ENCODE measurements around the gene KRT34.
"Not testable (repeated sequence)": the region's sequence is repeated elsewhere in the genome, so short reads cannot be mapped to it uniquely, and the experiment has no call there.

The KRT34 gene

GRCh38 chr17:41386227-41386626, 4.1 kb upstream of the KRT34 start:
- Mint-ChIP-seq H3K9me3 (peaks cover 15% of the 10 kb centered on the region), H3K27me3 (ENCODE audit: low read depth) (no peaks in the 10 kb centered on the region), H3K36me3 (ENCODE audit: low read depth) (peaks cover 3% of the 10 kb centered on the region), H3K27ac (no peak overlapping the region), H3K4me3 (no peak overlapping the region), H3K4me1 (peaks cover 12% of the 10 kb centered on the region)
- TF ChIP-seq, protein P1, sequence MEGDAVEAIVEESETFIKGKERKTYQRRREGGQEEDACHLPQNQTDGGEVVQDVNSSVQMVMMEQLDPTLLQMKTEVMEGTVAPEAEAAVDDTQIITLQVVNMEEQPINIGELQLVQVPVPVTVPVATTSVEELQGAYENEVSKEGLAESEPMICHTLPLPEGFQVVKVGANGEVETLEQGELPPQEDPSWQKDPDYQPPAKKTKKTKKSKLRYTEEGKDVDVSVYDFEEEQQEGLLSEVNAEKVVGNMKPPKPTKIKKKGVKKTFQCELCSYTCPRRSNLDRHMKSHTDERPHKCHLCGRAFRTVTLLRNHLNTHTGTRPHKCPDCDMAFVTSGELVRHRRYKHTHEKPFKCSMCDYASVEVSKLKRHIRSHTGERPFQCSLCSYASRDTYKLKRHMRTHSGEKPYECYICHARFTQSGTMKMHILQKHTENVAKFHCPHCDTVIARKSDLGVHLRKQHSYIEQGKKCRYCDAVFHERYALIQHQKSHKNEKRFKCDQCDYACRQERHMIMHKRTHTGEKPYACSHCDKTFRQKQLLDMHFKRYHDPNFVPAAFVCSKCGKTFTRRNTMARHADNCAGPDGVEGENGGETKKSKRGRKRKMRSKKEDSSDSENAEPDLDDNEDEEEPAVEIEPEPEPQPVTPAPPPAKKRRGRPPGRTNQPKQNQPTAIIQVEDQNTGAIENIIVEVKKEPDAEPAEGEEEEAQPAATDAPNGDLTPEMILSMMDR (IDR thresholded peaks at IDR 0.05; ENCODE audit: unreplicated experiment in 3 of 3) = no peak

GRCh38 chr17:41383690-41384089, 1.6 kb upstream of the KRT34 start:
- Mint-ChIP-seq H3K4me1 (no peaks in the 10 kb centered on the region), H3K36me3 (ENCODE audit: low read depth) (peaks cover 3% of the 10 kb centered on the region), H3K27ac (no peak overlapping the region), H3K9me3 (peaks cover 15% of the 10 kb centered on the region), H3K27me3 (ENCODE audit: low read depth) (peaks cover 7% of the 10 kb centered on the region), H3K4me3 (no peak overlapping the region)
- TF ChIP-seq, protein P1 (IDR thresholded peaks at IDR 0.05; ENCODE audit: unreplicated experiment in 3 of 3) = no peak

DNA sequence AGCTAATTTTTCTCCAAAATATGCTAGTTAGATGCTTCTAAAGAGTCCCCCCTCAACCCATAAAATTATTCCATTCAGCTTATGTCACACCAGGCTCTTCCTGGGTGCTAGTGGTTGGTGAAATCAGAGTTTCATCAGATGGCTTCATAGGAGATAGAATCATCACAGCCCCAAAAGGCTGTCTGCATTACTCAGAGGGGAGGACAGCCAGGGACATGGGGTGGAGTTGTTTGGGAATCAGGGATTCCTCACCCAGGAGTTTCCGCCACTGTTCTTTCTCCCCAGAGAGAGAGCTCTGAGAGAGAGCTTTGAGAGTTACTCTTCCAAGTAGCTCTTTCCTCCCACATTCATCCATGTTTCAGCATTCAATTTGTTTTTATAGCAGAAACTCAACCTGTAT, 288 bp upstream of the KRT34 start:
- H3K4me3 Mint-ChIP-seq = no peak overlapping the region
- TF ChIP-seq, protein P1 (IDR thresholded peaks at IDR 0.05; ENCODE audit: unreplicated experiment in 3 of 3) = no peak
- peaks cover 11% of the 10 kb centered on the region for H3K9me3 Mint-ChIP-seq
- H3K27me3 Mint-ChIP-seq (ENCODE audit: low read depth) = peaks cover 13% of the 10 kb centered on the region
- peaks cover 5% of the 10 kb centered on the region for H3K4me1 Mint-ChIP-seq
- no peak overlapping the region for H3K27ac Mint-ChIP-seq
- H3K36me3 Mint-ChIP-seq (ENCODE audit: low read depth) = peaks cover 2% of the 10 kb centered on the region

DNA sequence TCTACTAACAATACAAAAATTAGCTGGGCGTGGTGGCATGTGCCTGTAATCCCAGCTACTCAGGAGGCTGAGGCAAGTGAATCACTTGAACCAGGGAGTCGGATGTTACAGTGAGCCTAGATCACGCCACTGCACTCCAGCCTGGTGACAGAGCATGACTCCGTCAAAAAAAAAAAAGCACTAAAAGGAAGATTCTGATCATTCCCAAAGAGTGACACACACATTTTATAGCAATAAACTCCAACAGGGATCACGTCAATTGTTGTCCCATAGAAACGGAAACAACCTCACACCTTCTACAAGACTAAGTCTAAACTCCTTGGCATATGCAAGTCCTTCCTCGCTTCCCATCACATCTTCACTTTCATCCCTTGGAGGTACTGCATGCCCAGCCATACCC, 2.0 kb downstream of the KRT34 start:
- H3K4me1 Mint-ChIP-seq, H3K4me3 Mint-ChIP-seq: not testable (repeated sequence)
- peaks cover 13% of the 10 kb centered on the region for H3K27me3 Mint-ChIP-seq (ENCODE audit: low read depth)

DNA sequence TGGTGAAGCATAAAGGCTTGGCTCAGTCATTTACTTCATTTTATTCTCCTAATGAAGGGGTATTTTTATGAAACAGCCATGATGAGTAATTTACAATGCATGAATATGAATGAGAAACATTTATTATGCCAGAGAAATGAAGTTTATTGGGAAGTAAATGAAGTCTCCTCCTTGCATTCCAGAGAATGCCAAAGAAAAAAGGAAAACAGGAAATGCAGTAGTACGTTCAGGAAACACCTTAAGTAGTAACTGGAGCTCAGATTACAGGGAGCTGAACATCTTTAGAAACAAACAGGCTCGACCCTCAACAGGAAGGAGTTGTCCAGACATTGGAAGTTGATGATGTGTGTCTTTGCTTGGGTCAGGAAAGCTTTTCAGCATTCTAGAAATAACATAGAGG, 4.6 kb downstream of the KRT34 start:
- Mint-ChIP-seq H3K27me3 (ENCODE audit: low read depth) (peaks cover 21% of the 10 kb centered on the region), H3K27ac (no peak overlapping the region), H3K36me3 (ENCODE audit: low read depth) (no peaks in the 10 kb centered on the region), H3K9me3 (peaks cover 5% of the 10 kb centered on the region), H3K4me1 (peaks cover 5% of the 10 kb centered on the region), H3K4me3 (no peak overlapping the region)
- TF ChIP-seq, protein P1 (IDR thresholded peaks at IDR 0.05; ENCODE audit: unreplicated experiment in 3 of 3) = no peak

More for the DNA sequence above, 2.0 kb downstream of the KRT34 start:
- not testable (repeated sequence) for H3K27ac Mint-ChIP-seq; H3K36me3 Mint-ChIP-seq (ENCODE audit: low read depth); H3K9me3 Mint-ChIP-seq

- TF ChIP-seq, protein P1 (IDR thresholded peaks at IDR 0.05; ENCODE audit: unreplicated experiment in 3 of 3) = no peak
- peaks cover 8% of the 10 kb centered on the region for H3K27me3 Mint-ChIP-seq (ENCODE audit: low read depth)
- H3K36me3 Mint-ChIP-seq (ENCODE audit: low read depth) = no peaks in the 10 kb centered on the region
- no peaks in the 10 kb centered on the region for H3K9me3 Mint-ChIP-seq
- no peak within 1 kb of the TSS for H3K4me3 Mint-ChIP-seq
- H3K4me1 Mint-ChIP-seq = no peaks in the 10 kb centered on the region
- no peak within 1 kb of the TSS for H3K27ac Mint-ChIP-seq
These were observed 12.4 kb downstream of the KRT34 start, which contains the start of gene KRT33B for GRCh38 chr17:41369713-41370112. Gene KRT33B (minus strand): TSS chr17:41369813. CDS start chr17:41369750, 63 bp downstream.

All from nephron (organoid).